ENCODE data around the gene TRIO.

The TRIO gene

DNA sequence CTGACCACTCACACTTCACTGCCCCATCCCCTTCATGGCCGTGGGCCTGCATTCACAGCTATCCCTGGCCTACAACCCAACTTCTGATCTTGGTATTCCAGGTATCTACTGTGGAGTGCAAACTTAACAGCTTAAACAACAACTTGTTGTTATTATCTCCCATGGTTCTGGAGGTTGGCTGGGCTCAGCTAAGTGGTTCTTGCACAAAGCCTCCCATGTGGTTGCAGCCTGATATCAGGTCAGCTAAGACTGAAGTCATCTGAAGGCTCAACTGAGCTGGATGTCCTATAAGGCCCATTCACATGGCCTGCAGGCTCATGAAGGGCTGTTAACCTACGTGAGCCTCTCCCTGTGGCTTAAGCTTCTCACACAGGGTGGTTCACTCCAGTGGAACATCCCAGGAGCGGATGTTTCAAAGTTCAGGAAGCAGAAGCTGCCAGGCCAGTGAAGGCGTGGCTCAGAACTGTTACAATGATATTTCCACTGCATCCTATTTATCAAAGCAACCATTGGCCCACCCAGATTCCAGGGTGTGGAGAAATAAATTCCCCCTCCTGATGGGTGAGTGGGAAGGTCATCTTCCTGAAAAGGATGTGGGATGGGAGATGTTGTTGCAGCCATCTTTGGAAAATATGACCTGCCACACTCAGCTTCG is 30.0 kb upstream of the TRIO start:
- TF ChIP-seq ARNTL (CRISPR knock-in tag; IDR thresholded peaks at IDR 0.05; ENCODE audit: borderline replicate concordance, low read depth): no peak
- TF ChIP-seq ZFP30 (CRISPR knock-in tag; IDR thresholded peaks at IDR 0.05): no peak
- TF ChIP-seq ESRRG (CRISPR knock-in tag; IDR thresholded peaks at IDR 0.05): no peak
- TF ChIP-seq GLIS3 (CRISPR knock-in tag; IDR thresholded peaks at IDR 0.05): no peak
- no peak for TF ChIP-seq TCF4 (CRISPR knock-in tag; IDR thresholded peaks at IDR 0.05; ENCODE audit: borderline replicate concordance)
- TF ChIP-seq ZNF8 (CRISPR knock-in tag; IDR thresholded peaks at IDR 0.05): no peak
- TF ChIP-seq, protein P1, sequence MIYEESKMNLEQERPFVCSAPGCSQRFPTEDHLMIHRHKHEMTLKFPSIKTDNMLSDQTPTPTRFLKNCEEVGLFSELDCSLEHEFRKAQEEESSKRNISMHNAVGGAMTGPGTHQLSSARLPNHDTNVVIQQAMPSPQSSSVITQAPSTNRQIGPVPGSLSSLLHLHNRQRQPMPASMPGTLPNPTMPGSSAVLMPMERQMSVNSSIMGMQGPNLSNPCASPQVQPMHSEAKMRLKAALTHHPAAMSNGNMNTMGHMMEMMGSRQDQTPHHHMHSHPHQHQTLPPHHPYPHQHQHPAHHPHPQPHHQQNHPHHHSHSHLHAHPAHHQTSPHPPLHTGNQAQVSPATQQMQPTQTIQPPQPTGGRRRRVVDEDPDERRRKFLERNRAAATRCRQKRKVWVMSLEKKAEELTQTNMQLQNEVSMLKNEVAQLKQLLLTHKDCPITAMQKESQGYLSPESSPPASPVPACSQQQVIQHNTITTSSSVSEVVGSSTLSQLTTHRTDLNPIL (CRISPR knock-in tag; IDR thresholded peaks at IDR 0.05; ENCODE audit: low read depth): no peak
- no peak for TF ChIP-seq BACH2 (CRISPR knock-in tag; IDR thresholded peaks at IDR 0.05; ENCODE audit: borderline replicate concordance)
- ATAC-seq: no peak

DNA sequence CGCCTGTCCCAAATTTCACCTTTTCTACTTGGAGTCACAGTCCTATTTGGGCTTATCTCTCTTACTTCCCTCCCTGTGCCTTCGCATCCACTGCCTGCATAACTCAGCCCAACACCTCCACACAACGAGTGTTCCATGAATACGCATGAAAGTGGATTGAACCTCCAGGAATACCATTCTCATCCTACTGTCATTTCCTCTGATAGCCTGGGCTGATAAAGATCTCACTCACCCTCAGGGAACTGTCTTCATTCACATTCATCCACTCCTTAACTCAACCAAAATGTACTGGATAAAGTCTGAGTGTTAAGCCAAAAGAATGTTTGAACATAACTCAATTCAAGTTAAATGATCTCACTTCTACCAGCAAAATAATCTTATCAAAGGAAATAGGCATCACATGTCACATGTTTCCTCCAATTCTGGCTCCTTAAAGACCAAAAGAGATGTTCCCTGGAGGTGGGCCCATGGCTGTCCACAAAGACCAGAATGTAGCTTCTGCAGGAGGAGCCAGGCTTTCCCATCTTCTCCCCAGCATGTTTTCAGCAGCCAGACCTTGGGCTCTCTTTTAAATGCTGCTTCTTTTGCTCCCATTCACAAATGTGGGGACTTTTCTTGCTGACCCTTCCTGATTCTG is 28.4 kb upstream of the TRIO start:
- TF ChIP-seq, protein P1 (CRISPR knock-in tag; IDR thresholded peaks at IDR 0.05; ENCODE audit: low read depth): no peak
- TF ChIP-seq, protein P2, sequence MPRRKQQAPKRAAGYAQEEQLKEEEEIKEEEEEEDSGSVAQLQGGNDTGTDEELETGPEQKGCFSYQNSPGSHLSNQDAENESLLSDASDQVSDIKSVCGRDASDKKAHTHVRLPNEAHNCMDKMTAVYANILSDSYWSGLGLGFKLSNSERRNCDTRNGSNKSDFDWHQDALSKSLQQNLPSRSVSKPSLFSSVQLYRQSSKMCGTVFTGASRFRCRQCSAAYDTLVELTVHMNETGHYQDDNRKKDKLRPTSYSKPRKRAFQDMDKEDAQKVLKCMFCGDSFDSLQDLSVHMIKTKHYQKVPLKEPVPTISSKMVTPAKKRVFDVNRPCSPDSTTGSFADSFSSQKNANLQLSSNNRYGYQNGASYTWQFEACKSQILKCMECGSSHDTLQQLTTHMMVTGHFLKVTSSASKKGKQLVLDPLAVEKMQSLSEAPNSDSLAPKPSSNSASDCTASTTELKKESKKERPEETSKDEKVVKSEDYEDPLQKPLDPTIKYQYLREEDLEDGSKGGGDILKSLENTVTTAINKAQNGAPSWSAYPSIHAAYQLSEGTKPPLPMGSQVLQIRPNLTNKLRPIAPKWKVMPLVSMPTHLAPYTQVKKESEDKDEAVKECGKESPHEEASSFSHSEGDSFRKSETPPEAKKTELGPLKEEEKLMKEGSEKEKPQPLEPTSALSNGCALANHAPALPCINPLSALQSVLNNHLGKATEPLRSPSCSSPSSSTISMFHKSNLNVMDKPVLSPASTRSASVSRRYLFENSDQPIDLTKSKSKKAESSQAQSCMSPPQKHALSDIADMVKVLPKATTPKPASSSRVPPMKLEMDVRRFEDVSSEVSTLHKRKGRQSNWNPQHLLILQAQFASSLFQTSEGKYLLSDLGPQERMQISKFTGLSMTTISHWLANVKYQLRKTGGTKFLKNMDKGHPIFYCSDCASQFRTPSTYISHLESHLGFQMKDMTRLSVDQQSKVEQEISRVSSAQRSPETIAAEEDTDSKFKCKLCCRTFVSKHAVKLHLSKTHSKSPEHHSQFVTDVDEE (CRISPR knock-in tag; IDR thresholded peaks at IDR 0.05): no peak
- TF ChIP-seq BACH2 (CRISPR knock-in tag; IDR thresholded peaks at IDR 0.05; ENCODE audit: borderline replicate concordance): no peak
- TF ChIP-seq GLIS3 (CRISPR knock-in tag; IDR thresholded peaks at IDR 0.05): no peak
- TF ChIP-seq, protein P3, sequence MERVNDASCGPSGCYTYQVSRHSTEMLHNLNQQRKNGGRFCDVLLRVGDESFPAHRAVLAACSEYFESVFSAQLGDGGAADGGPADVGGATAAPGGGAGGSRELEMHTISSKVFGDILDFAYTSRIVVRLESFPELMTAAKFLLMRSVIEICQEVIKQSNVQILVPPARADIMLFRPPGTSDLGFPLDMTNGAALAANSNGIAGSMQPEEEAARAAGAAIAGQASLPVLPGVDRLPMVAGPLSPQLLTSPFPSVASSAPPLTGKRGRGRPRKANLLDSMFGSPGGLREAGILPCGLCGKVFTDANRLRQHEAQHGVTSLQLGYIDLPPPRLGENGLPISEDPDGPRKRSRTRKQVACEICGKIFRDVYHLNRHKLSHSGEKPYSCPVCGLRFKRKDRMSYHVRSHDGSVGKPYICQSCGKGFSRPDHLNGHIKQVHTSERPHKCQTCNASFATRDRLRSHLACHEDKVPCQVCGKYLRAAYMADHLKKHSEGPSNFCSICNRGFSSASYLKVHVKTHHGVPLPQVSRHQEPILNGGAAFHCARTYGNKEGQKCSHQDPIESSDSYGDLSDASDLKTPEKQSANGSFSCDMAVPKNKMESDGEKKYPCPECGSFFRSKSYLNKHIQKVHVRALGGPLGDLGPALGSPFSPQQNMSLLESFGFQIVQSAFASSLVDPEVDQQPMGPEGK (CRISPR knock-in tag; IDR thresholded peaks at IDR 0.05; ENCODE audit: borderline replicate concordance): no peak
- TF ChIP-seq TCF4 (CRISPR knock-in tag; IDR thresholded peaks at IDR 0.05; ENCODE audit: borderline replicate concordance): no peak
- TF ChIP-seq TOX (CRISPR knock-in tag; IDR thresholded peaks at IDR 0.05; ENCODE audit: borderline replicate concordance): no peak
- no peak for TF ChIP-seq ZC3H10 (CRISPR knock-in tag; IDR thresholded peaks at IDR 0.05)
- no peak for TF ChIP-seq ZFP30 (CRISPR knock-in tag; IDR thresholded peaks at IDR 0.05)
- TF ChIP-seq ESRRG (CRISPR knock-in tag; IDR thresholded peaks at IDR 0.05): no peak
- no peak for TF ChIP-seq ZNF565 (CRISPR knock-in tag; conservative IDR thresholded peaks at IDR 0.05; ENCODE audit: low read depth)
- no peak for TF ChIP-seq ZNF8 (CRISPR knock-in tag; IDR thresholded peaks at IDR 0.05)
- TF ChIP-seq, protein P4, sequence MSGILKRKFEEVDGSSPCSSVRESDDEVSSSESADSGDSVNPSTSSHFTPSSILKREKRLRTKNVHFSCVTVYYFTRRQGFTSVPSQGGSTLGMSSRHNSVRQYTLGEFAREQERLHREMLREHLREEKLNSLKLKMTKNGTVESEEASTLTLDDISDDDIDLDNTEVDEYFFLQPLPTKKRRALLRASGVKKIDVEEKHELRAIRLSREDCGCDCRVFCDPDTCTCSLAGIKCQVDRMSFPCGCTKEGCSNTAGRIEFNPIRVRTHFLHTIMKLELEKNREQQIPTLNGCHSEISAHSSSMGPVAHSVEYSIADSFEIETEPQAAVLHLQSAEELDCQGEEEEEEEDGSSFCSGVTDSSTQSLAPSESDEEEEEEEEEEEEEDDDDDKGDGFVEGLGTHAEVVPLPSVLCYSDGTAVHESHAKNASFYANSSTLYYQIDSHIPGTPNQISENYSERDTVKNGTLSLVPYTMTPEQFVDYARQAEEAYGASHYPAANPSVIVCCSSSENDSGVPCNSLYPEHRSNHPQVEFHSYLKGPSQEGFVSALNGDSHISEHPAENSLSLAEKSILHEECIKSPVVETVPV (CRISPR knock-in tag; IDR thresholded peaks at IDR 0.05): no peak
- no peak for TF ChIP-seq OSR1 (CRISPR knock-in tag; IDR thresholded peaks at IDR 0.05)
- no peak for TF ChIP-seq RARB (CRISPR knock-in tag; IDR thresholded peaks at IDR 0.05)
- no peak for TF ChIP-seq CSDC2 (CRISPR knock-in tag; IDR thresholded peaks at IDR 0.05)
- peak; percentile 42; the same call in 2 of the 3 replicates for ATAC-seq

DNA sequence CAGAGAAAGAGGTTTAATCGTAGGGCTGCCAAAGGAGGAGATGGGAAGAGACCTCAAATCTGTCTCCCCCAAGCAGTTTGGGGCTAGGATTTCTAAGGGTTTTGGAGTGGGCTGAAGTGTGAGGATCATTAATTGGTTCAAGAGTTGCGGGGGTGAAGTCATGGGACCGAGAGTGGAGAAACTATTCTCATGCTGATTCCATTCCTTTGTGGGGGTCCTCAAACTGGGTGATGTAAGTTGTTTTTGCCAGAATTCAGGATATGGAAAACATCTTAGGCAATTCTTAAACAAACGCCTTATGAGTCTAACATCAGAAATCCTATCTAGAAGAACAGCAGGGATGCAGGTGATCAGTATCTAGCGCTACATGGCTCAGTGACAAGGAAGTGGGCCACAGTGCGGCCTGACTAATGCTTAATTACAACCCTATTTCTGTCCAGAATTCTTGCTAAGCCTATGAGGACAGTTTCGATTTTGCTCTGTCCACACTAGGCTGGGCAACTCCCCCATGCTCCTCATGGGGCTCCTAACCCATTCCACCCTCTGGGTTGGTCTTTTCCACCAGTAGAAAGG is 27.7 kb upstream of the TRIO start:
- no peak; the same call in 2 of the 3 replicates for ATAC-seq
- TF ChIP-seq TCF4 (CRISPR knock-in tag; IDR thresholded peaks at IDR 0.05; ENCODE audit: borderline replicate concordance) (no peak), ZFP30 (CRISPR knock-in tag; IDR thresholded peaks at IDR 0.05) (no peak), PPARA (CRISPR knock-in tag; IDR thresholded peaks at IDR 0.05; ENCODE audit: borderline replicate concordance) (no peak), ISL1 (CRISPR knock-in tag; IDR thresholded peaks at IDR 0.05) (no peak), OSR1 (CRISPR knock-in tag; IDR thresholded peaks at IDR 0.05) (no peak), CSDC2 (CRISPR knock-in tag; IDR thresholded peaks at IDR 0.05) (no peak), ZNF70 (CRISPR knock-in tag; IDR thresholded peaks at IDR 0.05) (no peak), GLIS3 (CRISPR knock-in tag; IDR thresholded peaks at IDR 0.05) (no peak), ZNF8 (CRISPR knock-in tag; IDR thresholded peaks at IDR 0.05) (no peak), SNAI2 (CRISPR knock-in tag; IDR thresholded peaks at IDR 0.05) (no peak)
- TF ChIP-seq, protein P1 (CRISPR knock-in tag; IDR thresholded peaks at IDR 0.05; ENCODE audit: low read depth): no peak
- TF ChIP-seq, protein P4 (CRISPR knock-in tag; IDR thresholded peaks at IDR 0.05): no peak
